ENCODE results near the gene TBC1D10B.
A peak's percentile ranks its signal among the peaks of the same experiment; 100 is the strongest.

The TBC1D10B gene

GRCh38 chr16:30376461-30376902 is 6.2 kb upstream of the TBC1D10B start:
- H3K4me3 ChIP-seq (ENCODE audit: low read depth, low read length), result no peak overlapping the region
- no peak for TF ChIP-seq CTCF (IDR thresholded peaks at IDR 0.05; ENCODE audit: insufficient read depth, low read depth, low read length, missing control alignments)
- no peak for DNase-seq (ENCODE audit: low read depth)

- H3K4me3 ChIP-seq (ENCODE audit: low read depth, low read length), result no peak overlapping the region
- no peak for TF ChIP-seq CTCF (IDR thresholded peaks at IDR 0.05; ENCODE audit: insufficient read depth, low read depth, low read length, missing control alignments)
- DNase-seq (ENCODE audit: low read depth), result no peak
Observed at GRCh38 chr16:30375864-30376263, 5.6 kb upstream of the TBC1D10B start.

- no peak within 1 kb of the TSS for H3K4me3 ChIP-seq (ENCODE audit: low read depth, low read length)
- TF ChIP-seq CTCF (IDR thresholded peaks at IDR 0.05; ENCODE audit: insufficient read depth, low read depth, low read length, missing control alignments), result no peak
- no peak for DNase-seq (ENCODE audit: low read depth)
Observed at GRCh38 chr16:30374538-30374937, 4.2 kb upstream of the TBC1D10B start, which contains the start of gene MYL11. TSS of gene MYL11 (plus strand) at chr16:30374802. CDS start at chr16:30374858, 56 bp downstream.

- H3K4me3 ChIP-seq (ENCODE audit: low read depth, low read length), result no peak overlapping the region
- no peak for DNase-seq (ENCODE audit: low read depth)
- TF ChIP-seq CTCF (IDR thresholded peaks at IDR 0.05; ENCODE audit: insufficient read depth, low read depth, low read length, missing control alignments), result no peak
Observed at GRCh38 chr16:30372725-30373124, 2.4 kb upstream of the TBC1D10B start.

- no peak for TF ChIP-seq CTCF (IDR thresholded peaks at IDR 0.05; ENCODE audit: insufficient read depth, low read depth, low read length, missing control alignments)
- no peak for DNase-seq (ENCODE audit: low read depth)
- H3K4me3 ChIP-seq (ENCODE audit: low read depth, low read length), result no peak overlapping the region
Observed at GRCh38 chr16:30372038-30372712, 1.9 kb upstream of the TBC1D10B start.

- no peak for TF ChIP-seq CTCF (IDR thresholded peaks at IDR 0.05; ENCODE audit: insufficient read depth, low read depth, low read length, missing control alignments)
- DNase-seq (ENCODE audit: low read depth), result no peak
- peak overlapping the region; percentile 44 for H3K4me3 ChIP-seq (ENCODE audit: low read depth, low read length)
Observed at GRCh38 chr16:30371248-30371816, 1.0 kb upstream of the TBC1D10B start.

Data from GM12865 (cell line).